Keratinocyte (primary cell): ENCODE measurements around the gene RAPGEF3.

Source experiments
- EZH2 ChIP-seq: IDR thresholded peaks from one replicate; pipeline ENCODE4 v1.6.1; 2012; ENCODE audit warnings: inconsistent platforms, mild to moderate bottlenecking, low read length, moderate library complexity
- TF ChIP-seq, protein P1 (sequence below), 3 experiments: IDR thresholded peaks in 1 of 3; conservative IDR thresholded peaks in 1 of 3; optimal IDR thresholded peaks in 1 of 3; 2 replicates in 2 of 3; 3 replicates in 1 of 3; pipeline versions ENCODE3 to v1.5.1; 2011; ENCODE audit warnings: low read length in 3 of 3, mild to moderate bottlenecking in 3 of 3, moderate library complexity in 2 of 3, control low read depth in 1 of 3, inconsistent platforms in 1 of 3; ENCODE audit not compliant: insufficient read depth in 2 of 3; ENCODE audit errors: extremely low read depth in 1 of 3

DNA sequence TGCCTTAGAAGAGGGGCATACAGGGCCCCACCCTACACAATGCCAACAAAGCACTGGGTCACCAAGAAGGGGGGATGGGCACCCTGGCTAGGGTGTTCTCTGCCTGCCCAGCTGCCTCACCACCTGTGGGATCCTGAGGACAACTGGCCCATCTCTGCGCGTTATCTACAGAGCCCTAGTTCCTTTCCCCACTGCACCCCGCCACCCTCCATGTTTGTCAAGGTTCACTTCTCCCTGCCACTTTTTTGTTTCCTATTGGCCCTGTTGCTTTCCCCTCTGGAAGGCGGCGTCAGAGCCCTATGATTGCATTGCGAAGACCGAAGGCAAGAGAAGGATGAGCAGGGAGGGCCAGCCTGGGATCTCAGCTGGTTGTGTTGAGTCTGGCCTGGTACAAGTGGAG is 16.0 kb upstream of the RAPGEF3 start:
- TF ChIP-seq, protein P1, sequence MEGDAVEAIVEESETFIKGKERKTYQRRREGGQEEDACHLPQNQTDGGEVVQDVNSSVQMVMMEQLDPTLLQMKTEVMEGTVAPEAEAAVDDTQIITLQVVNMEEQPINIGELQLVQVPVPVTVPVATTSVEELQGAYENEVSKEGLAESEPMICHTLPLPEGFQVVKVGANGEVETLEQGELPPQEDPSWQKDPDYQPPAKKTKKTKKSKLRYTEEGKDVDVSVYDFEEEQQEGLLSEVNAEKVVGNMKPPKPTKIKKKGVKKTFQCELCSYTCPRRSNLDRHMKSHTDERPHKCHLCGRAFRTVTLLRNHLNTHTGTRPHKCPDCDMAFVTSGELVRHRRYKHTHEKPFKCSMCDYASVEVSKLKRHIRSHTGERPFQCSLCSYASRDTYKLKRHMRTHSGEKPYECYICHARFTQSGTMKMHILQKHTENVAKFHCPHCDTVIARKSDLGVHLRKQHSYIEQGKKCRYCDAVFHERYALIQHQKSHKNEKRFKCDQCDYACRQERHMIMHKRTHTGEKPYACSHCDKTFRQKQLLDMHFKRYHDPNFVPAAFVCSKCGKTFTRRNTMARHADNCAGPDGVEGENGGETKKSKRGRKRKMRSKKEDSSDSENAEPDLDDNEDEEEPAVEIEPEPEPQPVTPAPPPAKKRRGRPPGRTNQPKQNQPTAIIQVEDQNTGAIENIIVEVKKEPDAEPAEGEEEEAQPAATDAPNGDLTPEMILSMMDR (optimal IDR thresholded peaks at IDR 0.05 in 1 of 3, IDR thresholded peaks at IDR 0.05 in 1 of 3, conservative IDR thresholded peaks at IDR 0.05 in 1 of 3; ENCODE audit: extremely low read depth in 1 of 3, insufficient read depth in 2 of 3, low read length in 3 of 3) = no peak
- no peak for TF ChIP-seq EZH2
